Stimulated activated CD8-positive, alpha-beta memory T cell treated with anti-CD3 and anti-CD28 coated beads, Interleukin-2, amount 100 ng/mL, for 1 hour (primary cell): ENCODE measurements around the gene CISH.

Experiments
- DNase-seq, 2 donors: peaks; one replicate each; pipeline ENCODE4 v3.0.0-alpha.2; 2020; ENCODE audit warnings: low read depth in 2 of 2

Gene CISH

DNA sequence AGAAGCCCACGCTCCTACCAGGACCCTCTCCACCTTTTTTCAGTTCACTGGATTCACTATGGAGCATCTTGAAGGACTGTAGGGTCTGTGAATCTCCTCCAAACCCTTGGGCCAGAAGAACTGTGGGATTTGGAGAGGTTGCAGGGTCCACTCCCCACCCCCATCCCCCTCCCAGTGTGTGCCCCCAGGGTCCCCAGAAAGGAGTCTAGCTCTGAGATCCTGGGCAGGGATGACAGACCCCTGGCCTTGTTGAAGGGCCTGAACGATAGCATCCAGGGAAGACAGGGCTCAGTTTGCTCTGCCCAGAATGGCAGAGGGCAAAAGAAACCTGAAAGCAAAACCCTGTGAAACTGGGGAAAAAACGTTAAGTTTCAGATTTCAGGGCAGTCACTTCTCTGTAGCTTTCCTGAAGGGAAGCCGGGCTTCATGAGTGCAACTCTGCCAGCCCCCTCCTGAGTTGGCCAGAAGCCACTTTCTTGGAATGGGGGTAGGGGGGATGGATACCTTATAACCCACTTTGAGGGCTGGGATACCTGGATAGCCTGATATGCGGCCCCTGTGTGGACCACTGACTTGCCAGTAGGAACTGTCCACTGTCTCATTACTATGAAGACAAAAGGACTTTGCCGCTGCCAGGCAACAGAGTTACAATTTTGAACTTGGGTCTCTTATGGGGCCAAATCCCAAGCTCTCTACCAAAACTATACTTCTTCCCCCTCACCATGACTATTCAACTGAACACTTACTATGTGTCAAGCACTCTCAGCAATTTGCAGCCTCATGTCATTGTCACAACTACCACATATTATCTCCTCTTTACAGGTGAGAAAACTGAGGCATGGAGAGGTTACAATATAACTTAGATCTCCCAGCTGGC lies 1.6 kb upstream of the CISH start:
- no peak for DNase-seq

DNA sequence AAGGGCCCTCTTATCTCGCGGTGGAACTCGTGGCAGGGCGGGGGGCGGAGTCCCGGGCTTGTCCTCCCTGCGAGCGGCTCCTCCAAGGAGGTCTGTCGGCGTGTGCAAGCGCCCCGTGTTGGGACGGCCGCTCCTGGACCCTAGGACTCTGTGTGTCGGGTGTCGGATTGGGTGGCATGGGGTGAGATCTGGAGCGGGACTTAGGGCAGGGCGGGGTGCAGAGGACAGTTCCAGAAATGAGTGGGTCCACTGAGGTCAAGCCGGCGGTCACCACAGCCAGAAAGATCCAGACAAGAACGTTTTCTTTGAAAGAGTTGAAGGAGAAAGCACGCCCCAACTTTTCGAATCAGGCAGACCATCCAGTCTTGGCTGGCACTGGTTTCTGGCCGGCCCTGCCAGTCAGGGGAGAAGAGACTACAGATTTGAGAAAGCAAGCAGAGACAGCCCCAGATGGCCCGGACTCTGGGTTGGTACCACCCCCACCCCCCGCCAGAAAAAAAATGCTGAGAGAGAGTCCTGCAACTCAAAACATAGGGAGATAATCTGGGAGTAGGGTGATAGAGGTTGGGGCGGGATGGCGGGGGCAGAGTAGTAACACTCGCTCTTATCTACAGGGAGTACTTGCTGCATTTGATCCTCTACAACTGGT lies 784 bp upstream of the CISH start:
- no peak for DNase-seq

DNA sequence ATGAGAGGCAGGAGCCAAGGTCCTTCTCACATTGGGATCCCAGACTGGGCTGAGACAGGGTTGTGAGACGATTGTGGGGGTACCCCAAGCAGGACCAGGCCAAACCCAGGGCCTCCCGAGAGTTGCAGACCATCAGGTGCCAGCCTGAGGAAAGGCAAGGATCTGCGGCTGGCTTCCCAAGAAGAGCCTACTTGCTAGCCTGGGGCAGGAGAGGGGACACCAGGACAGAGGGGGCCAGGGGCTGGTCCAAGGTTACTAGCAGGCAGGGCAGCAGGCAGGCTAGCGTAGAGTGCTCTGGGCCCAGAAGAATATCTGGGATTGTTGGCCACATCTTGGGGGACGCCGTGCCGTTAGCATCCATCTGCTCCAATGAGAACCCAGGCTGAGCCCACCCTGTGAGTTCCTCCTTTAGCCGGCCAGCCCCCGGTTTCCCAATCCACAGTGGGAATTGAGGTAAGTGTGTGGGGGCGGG lies 546 bp downstream of the CISH start:
- no peak for DNase-seq

DNA sequence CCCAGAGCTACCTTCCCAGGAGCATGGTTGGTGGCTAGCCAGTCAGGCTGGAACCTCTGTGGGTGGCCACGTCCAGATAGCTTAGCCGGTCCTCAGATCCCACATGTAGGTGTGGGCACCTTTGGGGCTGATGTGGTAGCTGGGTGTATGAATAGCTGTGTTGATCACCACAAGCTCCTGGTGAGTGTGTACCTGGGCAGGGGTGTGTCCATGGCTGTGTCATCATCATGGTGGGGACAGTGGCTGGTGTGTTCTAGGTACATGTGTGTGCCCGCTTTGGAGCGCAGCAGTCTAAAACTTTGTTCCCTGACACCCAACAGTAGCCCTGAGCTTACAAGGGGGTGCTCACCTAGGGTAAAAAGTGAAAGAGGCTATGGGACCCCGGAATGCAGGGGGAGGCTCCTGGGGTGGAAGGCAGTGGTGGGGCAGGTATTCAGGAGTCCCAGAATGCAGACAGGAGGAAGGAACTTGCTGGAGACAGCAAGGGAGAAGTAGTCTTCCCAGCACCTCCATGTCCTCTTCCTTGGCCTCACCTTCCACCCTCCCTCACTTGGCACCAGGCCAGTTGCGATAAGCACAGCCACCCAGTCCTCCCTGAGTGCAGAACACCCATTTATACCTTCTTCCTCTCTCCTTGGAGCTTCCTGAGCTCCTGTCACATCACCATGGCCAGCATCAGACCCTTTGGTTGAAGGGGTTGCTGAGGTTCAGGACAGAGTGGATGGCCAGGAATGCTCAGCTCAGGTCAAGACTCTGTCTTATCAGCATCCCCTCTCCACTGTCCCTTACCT lies 1.2 kb downstream of the CISH start:
- DNase-seq, result no peak

DNA sequence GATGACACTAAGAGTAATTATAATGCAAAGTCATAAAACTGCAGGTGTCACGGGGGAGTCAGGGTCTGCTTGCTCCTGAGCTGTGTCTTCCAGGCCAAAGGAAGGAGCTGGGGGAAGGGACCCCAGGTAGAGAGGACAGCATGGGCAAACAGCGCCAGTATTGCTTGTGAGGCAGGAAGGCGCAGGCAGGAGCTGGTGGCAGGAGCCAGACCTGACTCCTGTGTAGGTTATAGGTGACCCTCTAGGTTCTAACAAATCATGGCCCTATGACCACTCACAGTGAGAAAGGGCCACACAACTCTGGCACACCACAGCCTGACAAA lies 1.9 kb downstream of the CISH start:
- DNase-seq, result no peak

DNA sequence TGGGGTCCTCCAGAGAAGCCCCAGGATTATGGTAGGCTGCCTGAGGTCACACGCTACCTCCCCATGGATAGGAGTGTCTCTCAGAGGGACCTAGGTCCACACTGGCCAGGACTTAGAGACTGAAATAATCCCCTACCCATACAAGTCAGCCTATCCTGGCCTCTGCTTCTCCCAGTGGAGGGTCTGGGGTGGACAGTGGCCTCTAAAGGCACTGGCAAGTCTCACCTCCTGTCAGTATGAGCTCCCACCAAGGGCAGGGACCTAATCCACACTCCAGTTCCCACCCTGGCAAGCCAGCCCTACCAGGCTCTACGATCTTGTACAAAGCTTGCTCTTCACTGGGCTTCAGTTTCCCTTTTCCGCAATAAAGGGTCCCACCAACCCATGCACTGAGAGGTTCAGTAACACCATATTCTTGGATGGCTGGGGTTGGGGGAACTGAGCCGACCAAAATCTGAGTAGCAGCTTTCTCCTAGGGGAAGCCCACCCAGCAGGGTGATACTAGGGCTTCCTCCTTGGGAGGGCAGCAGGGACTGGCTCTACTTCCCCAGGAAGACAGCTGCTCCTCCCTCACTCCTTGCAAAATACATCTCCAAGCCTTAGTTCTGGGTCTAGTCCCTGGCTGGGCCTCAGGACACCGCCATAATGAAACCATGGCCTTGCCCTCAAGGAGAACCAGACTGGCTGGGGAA lies 2.4 kb downstream of the CISH start:
- no peak for DNase-seq

DNA sequence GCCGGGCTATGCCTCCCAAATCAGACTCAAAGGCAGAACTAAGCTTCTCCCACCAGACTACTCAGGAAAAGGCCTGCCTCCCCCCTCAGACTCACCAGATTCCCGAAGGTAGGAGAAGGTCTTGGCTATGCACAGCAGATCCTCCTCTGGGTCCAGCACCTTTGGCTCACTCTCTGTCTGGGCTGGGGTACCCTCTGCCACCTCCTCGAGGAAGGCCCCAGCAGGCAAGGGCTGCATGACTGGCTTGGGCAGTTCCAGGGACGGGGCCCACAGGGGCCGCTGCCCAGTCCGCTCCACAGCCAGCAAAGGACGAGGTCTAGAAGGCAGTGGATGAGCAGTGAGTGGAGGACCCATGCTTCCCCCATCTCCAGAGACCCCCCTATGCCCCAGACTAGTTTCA lies 3.3 kb downstream of the CISH start:
- no peak for DNase-seq

DNA sequence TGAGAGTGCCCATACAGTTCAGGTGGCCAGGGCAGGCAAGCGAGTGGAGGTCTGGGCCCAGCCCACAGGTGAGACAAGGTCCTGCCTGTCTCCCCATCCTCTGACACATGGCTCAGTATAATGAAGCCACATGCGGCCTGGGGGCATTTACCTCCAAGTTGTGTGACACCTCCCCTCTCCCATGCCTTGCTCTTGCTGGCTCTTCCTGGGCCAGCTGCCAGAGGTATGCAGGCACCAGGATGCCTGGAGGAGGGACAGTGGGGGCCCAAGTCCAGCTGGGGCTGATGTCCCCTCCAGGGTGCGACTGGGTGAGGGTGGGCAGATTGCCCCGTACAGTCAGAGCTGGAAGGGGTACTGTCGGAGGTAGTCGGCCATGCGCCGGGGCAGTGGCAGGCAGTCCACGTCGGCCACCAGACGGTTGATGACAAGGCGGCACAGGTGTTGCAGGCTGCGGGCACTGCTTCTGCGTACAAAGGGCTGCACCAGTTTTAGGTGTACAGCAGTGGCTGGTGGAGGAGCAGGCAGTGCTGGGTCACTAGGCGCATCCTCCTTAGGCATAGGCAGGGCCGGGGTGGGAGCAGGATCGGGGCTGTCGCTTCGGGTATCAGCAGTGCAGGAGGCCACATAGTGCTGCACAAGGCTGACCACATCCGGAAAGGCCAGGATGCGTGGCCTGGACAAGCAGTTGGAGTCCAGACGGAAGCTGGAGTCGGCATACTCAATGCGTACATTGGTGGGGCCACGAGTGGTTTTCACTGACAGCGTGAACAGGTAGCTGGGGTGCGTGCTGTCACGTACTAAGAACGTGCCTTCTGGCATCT lies 4.1 kb downstream of the CISH start:
- no peak for DNase-seq

DNA sequence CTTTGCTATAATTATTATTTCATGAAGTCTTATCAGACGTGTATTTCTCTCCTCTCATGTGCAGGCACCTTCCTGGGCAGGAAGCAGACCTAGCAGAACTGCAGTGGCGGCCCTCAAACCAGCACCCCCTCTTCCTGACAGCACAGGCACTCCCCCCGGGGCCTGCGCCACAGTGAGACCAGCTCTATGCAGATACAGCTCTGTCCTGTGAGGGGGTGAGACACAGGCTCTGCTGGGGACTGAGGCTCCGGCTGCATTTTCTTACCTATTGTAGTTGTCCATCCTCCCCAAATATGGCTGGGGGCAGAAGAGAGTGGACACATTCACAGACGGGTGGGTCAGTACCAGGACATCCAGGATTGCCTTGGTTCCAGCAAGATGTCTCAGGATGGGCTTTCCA lies 5.0 kb downstream of the CISH start:
- no peak for DNase-seq

DNA sequence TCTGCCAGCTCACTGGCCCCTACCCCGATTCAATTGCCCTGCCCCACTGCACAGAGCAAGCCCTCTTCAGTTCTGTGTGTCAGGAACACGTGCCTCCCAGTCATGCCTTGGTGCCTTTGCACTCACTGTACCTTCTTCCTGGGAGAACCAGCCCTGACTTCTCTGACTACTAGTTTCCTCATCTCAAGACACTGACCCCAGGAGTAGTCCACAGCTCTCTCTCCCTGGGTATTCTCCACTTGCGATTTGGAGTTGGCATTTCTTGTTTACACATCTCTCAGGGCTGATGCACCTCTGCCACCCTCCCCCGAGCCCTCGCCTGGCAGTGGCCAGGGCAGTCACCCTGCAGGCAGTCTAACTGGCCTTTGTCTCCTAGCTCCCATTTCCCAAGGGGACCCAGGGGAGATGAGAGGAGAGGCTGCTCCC lies 5.7 kb downstream of the CISH start:
- no peak for DNase-seq

DNA sequence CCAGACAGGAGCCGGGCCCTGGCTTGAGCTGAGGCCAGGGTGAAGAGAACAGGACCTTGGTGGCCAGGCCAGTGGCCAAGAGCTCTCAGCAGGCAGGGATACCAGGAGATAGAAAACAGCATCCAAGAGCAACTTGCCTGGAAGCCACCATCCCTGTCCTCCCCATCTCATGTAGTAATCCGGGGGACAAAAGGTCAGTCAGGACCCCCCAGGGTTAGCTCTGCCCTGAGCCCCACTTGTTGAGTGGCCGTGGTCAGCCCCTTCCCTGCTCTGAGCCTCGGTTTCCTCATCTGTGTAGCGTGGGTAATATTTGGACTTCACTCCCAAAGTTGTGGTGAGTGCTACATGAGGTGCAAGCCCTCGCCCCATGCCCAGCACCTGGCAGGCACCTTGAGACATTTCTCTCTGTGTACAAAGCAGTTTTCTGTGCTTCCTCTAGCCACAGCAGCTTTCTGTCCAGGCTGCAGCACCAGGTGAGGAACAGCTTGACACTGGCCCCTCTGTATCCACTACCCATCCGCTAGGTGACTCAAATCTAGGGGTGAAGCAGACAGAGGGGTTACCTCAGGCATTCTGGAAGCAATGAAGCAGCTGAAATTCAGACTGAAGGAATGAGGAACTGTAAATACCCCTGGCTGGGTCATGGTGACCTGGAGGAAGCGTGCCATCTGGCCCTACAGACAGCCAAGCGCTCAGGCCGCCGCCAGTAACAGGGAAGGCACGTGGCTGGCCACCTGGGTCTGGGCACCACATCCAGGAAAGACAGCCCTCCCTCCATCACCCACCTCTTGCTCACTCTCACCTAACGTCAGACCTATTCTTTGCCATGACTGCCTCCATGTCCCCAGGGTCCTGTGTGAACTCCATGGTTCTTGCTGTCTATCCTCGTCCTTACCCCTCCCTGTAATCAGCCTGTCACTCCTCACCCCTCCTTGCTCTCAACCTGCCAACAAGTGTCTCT lies 6.7 kb downstream of the CISH start:
- no peak for DNase-seq

DNA sequence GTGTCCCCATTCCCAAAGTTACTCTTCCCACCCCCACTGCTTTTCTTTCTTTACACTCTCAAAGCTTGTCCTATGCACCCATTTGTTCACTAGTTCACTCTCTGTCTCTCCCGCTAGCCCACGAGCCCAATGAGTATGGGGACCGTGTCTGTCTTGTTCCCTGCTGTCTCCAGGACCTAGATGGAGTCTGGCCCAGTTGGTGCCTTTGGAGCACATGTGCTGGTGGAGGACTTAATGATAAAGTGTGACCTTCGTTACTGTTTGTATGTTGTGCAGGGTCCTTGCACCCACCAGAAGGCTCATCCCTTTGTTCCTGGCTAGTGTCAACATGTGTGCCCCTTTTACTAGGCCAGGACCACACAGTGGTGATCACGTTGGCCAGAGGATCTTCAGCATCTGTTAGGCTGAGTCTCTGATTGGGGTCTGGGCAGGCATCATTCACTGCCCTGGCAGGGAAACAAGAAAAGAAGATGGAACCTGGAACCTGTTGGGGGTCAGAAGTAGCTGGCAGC lies 7.4 kb downstream of the CISH start:
- no peak for DNase-seq

DNA sequence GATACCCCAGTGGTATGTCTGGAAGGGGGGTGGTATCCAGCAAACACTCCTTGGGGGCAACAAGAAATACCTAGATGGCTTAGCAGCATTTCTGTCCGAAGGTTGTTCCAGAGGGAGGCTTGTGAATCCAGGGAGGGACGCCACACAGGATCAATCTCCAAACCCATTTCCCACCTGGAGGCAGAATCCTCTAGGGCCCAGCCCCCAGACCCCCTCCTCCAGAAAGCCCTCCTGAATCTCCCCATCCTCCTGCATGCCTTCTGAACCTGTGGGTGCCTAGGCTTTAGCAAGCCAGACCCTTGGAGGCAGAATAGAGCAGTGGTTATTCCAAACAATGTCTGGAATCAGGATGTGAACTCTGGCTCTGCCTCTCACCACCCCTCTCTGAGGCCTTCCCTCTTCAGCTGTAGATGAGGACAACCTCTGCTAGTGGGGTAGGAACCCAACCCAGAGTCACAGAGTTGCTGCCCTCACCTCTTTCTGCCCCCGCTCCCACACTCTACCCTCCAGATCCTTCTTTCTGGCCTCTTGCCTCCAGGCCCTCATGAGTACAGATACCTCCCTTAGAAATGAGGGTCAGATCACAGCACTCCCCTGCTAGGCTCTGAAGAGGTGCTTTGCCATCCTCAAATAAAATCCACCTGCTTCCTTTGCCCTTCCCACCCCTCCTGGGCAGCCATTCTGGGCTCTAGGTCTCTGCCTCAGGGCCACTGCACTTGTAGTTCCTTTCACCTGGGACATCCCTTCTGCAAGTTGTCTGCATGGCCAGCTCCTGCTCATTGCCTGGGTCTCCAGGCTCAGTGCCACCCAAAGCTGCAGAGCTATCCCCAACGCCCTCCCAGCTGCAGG lies 8.1 kb downstream of the CISH start:
- DNase-seq, result no peak

DNA sequence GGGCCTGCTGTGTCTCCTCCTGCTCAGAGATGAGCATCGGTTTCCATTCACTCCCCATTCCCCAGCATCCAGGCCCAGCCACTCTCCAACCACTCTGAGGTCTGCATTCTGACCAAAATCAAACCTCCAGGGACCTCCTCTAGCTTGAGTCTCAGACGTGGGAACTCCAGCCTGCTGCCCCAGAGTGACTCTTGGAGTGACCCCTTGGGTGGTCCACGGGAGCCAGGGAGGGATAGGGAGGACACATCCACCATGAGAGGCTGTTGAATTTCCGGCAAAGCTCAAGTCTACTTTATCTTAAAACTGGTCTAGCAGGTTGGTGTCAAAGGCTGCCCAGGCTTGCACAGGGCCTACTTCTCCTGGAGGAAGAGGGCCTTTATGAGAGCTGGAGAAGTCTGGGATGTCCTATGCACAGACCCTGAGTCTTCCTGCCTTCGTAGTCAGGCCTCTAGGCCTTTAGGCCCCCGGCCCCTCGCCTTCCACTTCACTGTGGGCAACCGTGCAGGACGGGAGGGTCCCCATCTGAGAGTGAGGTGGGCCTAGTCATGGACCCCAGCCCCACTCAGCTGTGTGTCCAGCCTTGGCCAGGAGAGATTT lies 8.9 kb downstream of the CISH start:
- no peak for DNase-seq

DNA sequence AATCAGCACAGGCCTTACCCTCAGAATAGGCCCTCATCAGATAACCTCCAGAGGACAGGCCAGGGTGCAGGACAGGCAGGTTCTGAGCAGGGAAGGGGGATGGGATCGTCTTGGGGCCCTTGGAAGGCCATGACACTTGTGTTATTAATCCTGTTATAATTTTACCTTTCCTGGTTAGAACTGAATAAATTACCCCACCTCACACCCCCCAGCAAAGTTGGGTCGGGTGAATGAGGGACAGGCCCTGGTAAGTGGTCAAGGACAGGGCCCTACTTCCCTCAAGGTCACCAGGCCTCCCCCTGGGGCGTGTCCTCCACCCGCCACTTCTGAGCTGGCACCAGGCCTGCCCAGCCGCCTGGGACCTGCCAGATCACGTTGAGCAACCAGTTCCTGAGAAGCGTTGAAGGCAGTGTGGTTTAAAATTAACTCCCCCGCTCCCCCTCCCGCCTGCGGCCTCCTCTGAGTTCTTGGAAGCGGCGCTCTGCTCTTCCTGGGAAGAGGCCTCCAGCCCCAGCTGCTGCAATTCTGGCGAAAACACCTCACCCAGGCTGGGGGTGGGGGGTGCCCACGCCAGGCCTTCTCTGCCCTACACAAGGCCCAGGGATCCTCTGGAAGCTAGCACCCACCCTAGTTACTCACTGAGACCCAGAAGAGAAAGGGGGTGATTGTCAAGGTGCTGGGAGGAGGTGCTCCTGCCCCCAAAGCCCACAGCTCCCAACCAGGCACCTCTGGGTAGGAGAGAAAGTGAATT lies 10.6 kb downstream of the CISH start:
- DNase-seq, result peak; percentile 62 to 76

DNA sequence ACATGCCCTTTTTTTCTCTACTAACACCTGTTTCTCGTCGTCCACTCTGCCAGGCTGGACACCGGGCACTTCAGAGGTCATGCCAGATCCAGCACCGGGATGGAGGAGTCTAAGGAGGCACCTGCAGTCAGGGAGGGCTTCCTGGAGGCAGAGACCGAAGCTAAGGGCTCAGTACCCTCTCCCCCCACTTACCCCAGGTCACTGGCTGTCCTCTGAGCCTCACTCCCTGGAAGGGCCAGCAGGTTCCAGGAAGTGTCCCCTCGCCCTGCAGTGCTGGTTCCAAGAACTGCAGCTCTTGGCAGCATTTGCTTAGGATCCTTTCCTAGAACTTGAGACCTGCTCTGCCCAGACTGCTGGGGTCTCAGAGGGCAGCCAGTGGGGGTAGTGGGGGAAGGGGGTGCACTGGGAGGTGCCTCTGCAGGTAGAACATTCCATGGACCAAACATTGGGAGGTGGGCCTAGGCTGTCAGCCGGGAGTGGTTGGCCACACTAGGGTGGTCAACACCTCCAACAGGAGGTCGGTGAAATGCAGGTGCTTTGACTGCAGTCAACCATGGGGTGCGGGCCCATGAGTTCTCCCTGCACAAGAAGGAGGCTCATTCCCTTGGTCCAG lies 11.3 kb downstream of the CISH start:
- DNase-seq, result no peak

DNA sequence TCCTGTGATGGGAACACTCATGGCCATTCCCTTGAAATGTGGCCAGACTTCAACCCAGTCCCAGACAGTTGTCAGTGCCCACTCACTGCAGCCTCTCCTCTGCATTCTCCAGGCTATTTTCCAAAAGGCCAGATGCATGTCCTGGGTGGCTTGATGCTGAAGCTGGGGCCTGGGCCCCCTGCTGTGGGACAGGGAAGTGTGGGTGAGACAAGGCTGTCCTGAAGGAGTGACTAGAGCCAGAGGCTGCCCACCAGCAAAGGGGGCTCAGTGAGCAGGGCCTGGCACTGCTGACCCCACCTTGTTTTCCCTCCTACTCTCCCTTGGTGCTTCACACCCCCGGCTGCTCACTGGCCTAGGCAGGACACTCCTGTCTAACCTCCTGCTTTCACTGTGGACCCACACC lies 11.9 kb downstream of the CISH start:
- no peak for DNase-seq
